ENCODE data around the gene HRH3.

Gene HRH3

GRCh38 chr20:62243906-62244515 lies 23.9 kb upstream of the HRH3 start:
- no peak for DNase-seq

- DNase-seq: no peak
Observed at GRCh38 chr20:62243106-62243505, 23.0 kb upstream of the HRH3 start.

- DNase-seq: no peak
Observed at GRCh38 chr20:62242176-62242575, 22.1 kb upstream of the HRH3 start.

- no peak for DNase-seq
Observed at GRCh38 chr20:62241506-62241905, 21.4 kb upstream of the HRH3 start.

GRCh38 chr20:62240020-62240685 lies 20.1 kb upstream of the HRH3 start:
- DNase-seq: peak; percentile 26

- no peak for DNase-seq
Observed at GRCh38 chr20:62239278-62239879, 19.3 kb upstream of the HRH3 start.

GRCh38 chr20:62238569-62239277 lies 18.6 kb upstream of the HRH3 start:
- DNase-seq: peak; percentile 16

- DNase-seq: peak; percentile 100
Observed at GRCh38 chr20:62237801-62238568, 17.9 kb upstream of the HRH3 start, which contains the start of gene OSBPL2. Gene OSBPL2, plus strand, starts transcription at chr20:62238521. Its CDS starts 17,664 bp downstream, at chr20:62256185.

- DNase-seq: no peak
Observed at GRCh38 chr20:62237514-62237800, 17.4 kb upstream of the HRH3 start.

- DNase-seq: no peak
Observed at GRCh38 chr20:62236766-62237513, 16.9 kb upstream of the HRH3 start.

- no peak for DNase-seq
Observed at GRCh38 chr20:62236200-62236599, 16.1 kb upstream of the HRH3 start.

- DNase-seq: no peak
Observed at GRCh38 chr20:62235777-62236157, 15.7 kb upstream of the HRH3 start.

GRCh38 chr20:62235001-62235776 lies 15.1 kb upstream of the HRH3 start:
- no peak for DNase-seq

GRCh38 chr20:62234339-62234738 lies 14.3 kb upstream of the HRH3 start:
- DNase-seq: no peak

GRCh38 chr20:62233684-62234083 lies 13.6 kb upstream of the HRH3 start:
- DNase-seq: no peak

- no peak for DNase-seq
Observed at GRCh38 chr20:62232770-62233645, 12.9 kb upstream of the HRH3 start.

- no peak for DNase-seq
Observed at GRCh38 chr20:62232194-62232593, 12.1 kb upstream of the HRH3 start.

- DNase-seq: no peak
Observed at GRCh38 chr20:62231292-62231691, 11.2 kb upstream of the HRH3 start.

- no peak for DNase-seq
Observed at GRCh38 chr20:62230696-62231095, 10.6 kb upstream of the HRH3 start.

GRCh38 chr20:62230276-62230675 lies 10.2 kb upstream of the HRH3 start:
- no peak for DNase-seq

- no peak for DNase-seq
Observed at GRCh38 chr20:62229667-62230066, 9.6 kb upstream of the HRH3 start.
